Measurements from ENCODE around the gene DOHH. TPM values are rescaled to one million over a fixed set of nuclear protein-coding genes. Genes with fewer than 3 reads are reported as not detected.

Gene DOHH
- total RNA-seq, 1 experiment from 2014 or later, result 51.4 TPM

DNA sequence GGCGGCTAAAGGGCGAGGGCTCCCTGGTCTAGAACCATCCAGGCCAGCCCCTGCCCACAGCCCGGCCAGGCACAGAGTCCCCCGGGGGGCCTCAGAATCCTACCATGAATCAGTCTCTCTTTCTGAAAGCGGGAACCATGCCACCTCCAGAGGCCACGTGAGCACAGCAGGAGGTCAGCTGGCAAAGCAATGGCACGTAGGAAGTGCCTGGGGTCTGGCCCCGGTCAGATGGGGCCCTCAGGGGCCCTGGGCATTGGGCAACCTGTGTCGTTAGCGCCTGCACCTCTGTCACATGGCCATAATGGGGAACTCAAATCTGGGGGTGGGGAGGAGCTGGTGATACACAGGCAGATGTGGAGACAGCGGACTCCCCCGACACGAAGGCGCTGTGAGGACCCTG, 48.1 kb upstream of the DOHH start:
- Histone ChIP-seq H3K4me3 (ENCODE audit: low read length) (no peak overlapping the region), H3K27ac (ENCODE audit: low read length) (no peak overlapping the region), H3K4me2 (ENCODE audit: low read length) (no peak overlapping the region), H3K4me1 (ENCODE audit: insufficient read depth, low read length) (peaks cover 5% of the 10 kb centered on the region; the same call in 1 of the 2 replicates), H3K79me2 (ENCODE audit: low read length) (peaks cover 10% of the 10 kb centered on the region; the same call in 1 of the 2 replicates), H3K9me3 (ENCODE audit: low read length) (no peaks in the 10 kb centered on the region), H3F3A (ENCODE audit: low read length, unreplicated experiment) (no peaks in the 10 kb centered on the region), H3K27me3 (ENCODE audit: low read length) (no peaks in the 10 kb centered on the region), H3K36me3 (ENCODE audit: low read depth, low read length) (0 out of 2 replicates have a peak, but pooled peaks cover 6% of the 10 kb centered on the region), H2AFZ (ENCODE audit: low read length) (no peak overlapping the region), H3K9me2 (replicated peaks; ENCODE audit: low read length) (no peaks in the 10 kb centered on the region), H4K20me1 (ENCODE audit: low read length) (no peaks in the 10 kb centered on the region), H3K9ac (ENCODE audit: low read length) (no peak overlapping the region)
- intact Hi-C loops (cut with micrococcal nuclease), result no loop called here
- no TSS peak for BruUV-seq (replicated peaks)
- DNase-seq (no peak), ATAC-seq (no peak)
- TF ChIP-seq EZH2phosphoT487 (IDR thresholded peaks at IDR 0.05; ENCODE audit: borderline replicate concordance, low read length) (no peak), EZH2 (IDR thresholded peaks at IDR 0.05; ENCODE audit: low read length, unreplicated experiment) (no peak)
- TF ChIP-seq, protein P1, sequence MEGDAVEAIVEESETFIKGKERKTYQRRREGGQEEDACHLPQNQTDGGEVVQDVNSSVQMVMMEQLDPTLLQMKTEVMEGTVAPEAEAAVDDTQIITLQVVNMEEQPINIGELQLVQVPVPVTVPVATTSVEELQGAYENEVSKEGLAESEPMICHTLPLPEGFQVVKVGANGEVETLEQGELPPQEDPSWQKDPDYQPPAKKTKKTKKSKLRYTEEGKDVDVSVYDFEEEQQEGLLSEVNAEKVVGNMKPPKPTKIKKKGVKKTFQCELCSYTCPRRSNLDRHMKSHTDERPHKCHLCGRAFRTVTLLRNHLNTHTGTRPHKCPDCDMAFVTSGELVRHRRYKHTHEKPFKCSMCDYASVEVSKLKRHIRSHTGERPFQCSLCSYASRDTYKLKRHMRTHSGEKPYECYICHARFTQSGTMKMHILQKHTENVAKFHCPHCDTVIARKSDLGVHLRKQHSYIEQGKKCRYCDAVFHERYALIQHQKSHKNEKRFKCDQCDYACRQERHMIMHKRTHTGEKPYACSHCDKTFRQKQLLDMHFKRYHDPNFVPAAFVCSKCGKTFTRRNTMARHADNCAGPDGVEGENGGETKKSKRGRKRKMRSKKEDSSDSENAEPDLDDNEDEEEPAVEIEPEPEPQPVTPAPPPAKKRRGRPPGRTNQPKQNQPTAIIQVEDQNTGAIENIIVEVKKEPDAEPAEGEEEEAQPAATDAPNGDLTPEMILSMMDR (conservative IDR thresholded peaks at IDR 0.05; ENCODE audit: low read depth, low read length), result no peak
- POLR2A ChIA-PET (ENCODE audit: unreplicated experiment), result no interaction called here
- CTCF ChIA-PET, result no interaction called here

DNA sequence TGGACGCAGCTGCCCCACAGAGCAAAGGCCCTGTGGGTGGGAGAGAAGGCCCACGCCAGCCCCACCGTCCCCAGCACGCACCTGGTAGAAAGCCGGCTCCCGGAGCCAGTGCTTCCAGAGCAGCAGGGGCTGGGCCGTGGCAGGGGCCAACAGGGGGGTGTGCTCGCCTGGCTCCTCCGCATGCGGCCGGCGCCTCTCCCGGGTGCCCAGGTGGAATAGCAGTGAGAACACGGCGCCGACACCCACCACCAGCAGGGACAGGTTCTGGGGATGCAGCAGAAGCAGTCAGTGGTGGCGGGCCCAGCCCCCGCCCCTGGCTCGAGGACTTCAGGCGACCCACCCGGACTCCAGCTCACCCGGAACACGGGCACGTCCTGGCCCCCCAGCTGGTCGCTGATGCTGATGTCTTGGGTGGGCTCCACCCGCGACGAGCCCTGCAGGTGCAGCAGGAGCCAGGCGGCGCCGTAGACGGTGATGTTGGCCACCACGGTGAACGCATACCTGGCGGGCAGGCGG, 47.4 kb upstream of the DOHH start:
- no peaks in the 10 kb centered on the region for H3K27me3 ChIP-seq (ENCODE audit: low read length)
- intact Hi-C loops (cut with micrococcal nuclease), result no loop called here
- POLR2A ChIA-PET (ENCODE audit: unreplicated experiment), result no interaction called here
- no peak overlapping the region for H3K9ac ChIP-seq (ENCODE audit: low read length)
- TF ChIP-seq, protein P1 (conservative IDR thresholded peaks at IDR 0.05; ENCODE audit: low read depth, low read length), result 0 out of 2 replicates have a peak, but pooled peaks have one; percentile 7
- TF ChIP-seq EZH2phosphoT487 (IDR thresholded peaks at IDR 0.05; ENCODE audit: borderline replicate concordance, low read length) (no peak), EZH2 (IDR thresholded peaks at IDR 0.05; ENCODE audit: low read length, unreplicated experiment) (no peak)
- H3K27ac ChIP-seq (ENCODE audit: low read length), result no peak overlapping the region
- 0 out of 2 replicates have a peak, but pooled peaks cover 6% of the 10 kb centered on the region for H3K36me3 ChIP-seq (ENCODE audit: low read depth, low read length)
- no TSS peak for BruUV-seq (replicated peaks)
- no peaks in the 10 kb centered on the region for H4K20me1 ChIP-seq (ENCODE audit: low read length)
- H3K4me2 ChIP-seq (ENCODE audit: low read length), result no peak overlapping the region
- H2AFZ ChIP-seq (ENCODE audit: low read length), result no peak overlapping the region
- no peaks in the 10 kb centered on the region for H3F3A ChIP-seq (ENCODE audit: low read length, unreplicated experiment)
- H3K9me3 ChIP-seq (ENCODE audit: low read length), result no peaks in the 10 kb centered on the region
- CTCF ChIA-PET, result no interaction called here
- DNase-seq (no peak), ATAC-seq (no peak)
- no peak overlapping the region for H3K4me3 ChIP-seq (ENCODE audit: low read length)
- peaks cover 1% of the 10 kb centered on the region; the same call in 1 of the 2 replicates for H3K4me1 ChIP-seq (ENCODE audit: insufficient read depth, low read length)
- no peaks in the 10 kb centered on the region for H3K9me2 ChIP-seq (replicated peaks; ENCODE audit: low read length)
- H3K79me2 ChIP-seq (ENCODE audit: low read length), result peaks cover 5% of the 10 kb centered on the region; the same call in 1 of the 2 replicates

DNA sequence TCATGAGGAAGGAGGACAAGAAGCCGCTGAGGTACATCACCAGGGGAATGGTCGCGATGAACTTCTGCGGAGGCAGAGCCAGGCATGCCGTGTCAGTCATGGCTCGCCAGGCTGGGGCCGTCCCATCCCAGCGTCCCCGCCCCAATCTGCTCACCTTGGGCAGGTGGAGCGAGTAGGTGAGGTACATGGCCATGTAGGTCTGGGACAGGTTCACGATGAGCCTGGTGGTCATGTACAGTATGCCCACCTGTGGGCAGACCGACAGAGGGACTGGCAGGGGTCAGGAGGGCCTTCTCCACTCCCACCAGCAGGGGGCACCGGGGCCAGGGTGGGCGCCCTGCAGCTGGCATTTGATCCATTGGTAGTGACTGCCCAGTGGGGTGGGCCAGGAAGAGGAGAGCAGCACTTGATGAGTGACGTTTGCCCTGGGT, 46.8 kb upstream of the DOHH start:
- peaks cover under 1% of the 10 kb centered on the region; the same call in 1 of the 2 replicates for H3K79me2 ChIP-seq (ENCODE audit: low read length)
- H3K27ac ChIP-seq (ENCODE audit: low read length), result no peak overlapping the region
- no peaks in the 10 kb centered on the region for H3K9me3 ChIP-seq (ENCODE audit: low read length)
- ATAC-seq (no peak), DNase-seq (peak; percentile 24)
- no peaks in the 10 kb centered on the region for H3K9me2 ChIP-seq (replicated peaks; ENCODE audit: low read length)
- H3K4me2 ChIP-seq (ENCODE audit: low read length), result no peak overlapping the region
- no TSS peak for BruUV-seq (replicated peaks)
- CTCF ChIA-PET, result no interaction called here
- H3K27me3 ChIP-seq (ENCODE audit: low read length), result no peaks in the 10 kb centered on the region
- H3K4me3 ChIP-seq (ENCODE audit: low read length), result no peak overlapping the region
- intact Hi-C loops (cut with micrococcal nuclease), result no loop called here
- H3F3A ChIP-seq (ENCODE audit: low read length, unreplicated experiment), result no peaks in the 10 kb centered on the region
- H3K36me3 ChIP-seq (ENCODE audit: low read depth, low read length), result 0 out of 2 replicates have a peak, but pooled peaks cover 6% of the 10 kb centered on the region
- no peaks in the 10 kb centered on the region for H3K4me1 ChIP-seq (ENCODE audit: insufficient read depth, low read length)
- no peak overlapping the region for H2AFZ ChIP-seq (ENCODE audit: low read length)
- no peak overlapping the region for H3K9ac ChIP-seq (ENCODE audit: low read length)
- POLR2A ChIA-PET (ENCODE audit: unreplicated experiment), result no interaction called here
- TF ChIP-seq, protein P1 (conservative IDR thresholded peaks at IDR 0.05; ENCODE audit: low read depth, low read length), result peak; percentile 60
- TF ChIP-seq EZH2 (IDR thresholded peaks at IDR 0.05; ENCODE audit: low read length, unreplicated experiment) (no peak), EZH2phosphoT487 (IDR thresholded peaks at IDR 0.05; ENCODE audit: borderline replicate concordance, low read length) (no peak)
- no peaks in the 10 kb centered on the region for H4K20me1 ChIP-seq (ENCODE audit: low read length)

Data from PC-3 (cell line).